HG03432 (cell line): ENCODE data around the gene MROH9.

ENCODE experiments used
- ATAC-seq: cut with Tn5 transposase; IDR thresholded peaks from one replicate; pipeline ENCODE4 v1.9.1; 2021; ENCODE audit warnings: mild to moderate bottlenecking, moderate library complexity; ENCODE audit not compliant: unreplicated experiment

Gene MROH9

DNA sequence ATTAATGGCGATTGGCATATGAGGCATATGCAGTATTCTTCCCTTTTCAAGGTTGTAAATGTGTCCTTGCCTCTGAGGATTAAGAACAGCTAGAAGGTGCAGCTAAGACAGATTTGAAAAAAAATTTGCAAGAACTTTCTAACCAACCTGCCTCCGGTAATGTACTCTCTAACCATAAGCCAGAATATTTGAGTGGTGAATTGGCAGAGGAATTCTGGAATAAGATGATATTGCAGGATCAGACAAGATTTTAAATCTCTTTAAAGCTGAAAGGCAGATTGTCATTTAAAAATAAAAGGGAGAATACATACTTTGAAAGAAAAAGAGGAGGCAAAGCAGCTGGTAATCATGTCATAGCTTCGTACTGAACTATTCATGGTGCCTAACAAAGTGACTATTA, 29.2 kb downstream of the MROH9 start:
- ATAC-seq = no peak

DNA sequence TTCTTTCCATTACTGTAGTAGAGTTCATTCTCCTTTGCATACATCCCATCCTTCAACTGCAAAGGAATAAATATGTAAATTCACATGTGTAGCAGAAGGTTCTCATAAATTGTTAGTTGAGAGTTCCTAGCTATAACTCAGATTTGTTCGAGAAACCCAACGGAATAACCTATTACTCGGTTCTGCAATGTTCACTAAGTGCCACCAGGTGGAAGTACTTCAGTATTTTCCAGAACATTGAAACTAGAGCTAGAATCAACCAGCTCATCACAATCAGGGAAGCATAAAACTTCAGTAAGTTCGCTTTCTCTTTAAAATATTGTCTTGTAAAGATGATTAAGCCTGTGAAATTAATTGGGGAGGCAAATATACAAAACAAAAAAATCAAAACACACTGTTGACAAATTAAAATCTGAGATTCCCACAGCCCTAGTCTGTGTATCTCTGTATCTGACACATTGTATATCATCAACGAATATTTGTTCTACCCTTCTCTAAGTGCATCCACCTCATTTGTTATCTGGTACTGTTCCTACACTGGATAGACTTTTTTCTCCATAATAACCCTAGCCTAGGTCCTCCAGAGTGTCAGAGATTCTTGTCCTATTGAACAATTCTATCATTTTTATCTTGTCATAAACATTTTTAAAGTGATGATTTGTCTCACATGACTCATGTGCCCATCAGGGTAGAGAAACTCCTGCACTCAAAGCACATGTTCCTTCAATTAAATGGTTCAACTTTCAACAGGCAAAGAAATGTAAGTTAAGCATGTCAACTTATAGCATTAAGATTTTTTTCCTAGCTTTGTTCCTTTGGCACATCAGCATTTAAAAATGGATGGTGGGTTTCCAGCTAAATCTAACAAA, 31.9 kb downstream of the MROH9 start:
- peak; percentile 87 for ATAC-seq

DNA sequence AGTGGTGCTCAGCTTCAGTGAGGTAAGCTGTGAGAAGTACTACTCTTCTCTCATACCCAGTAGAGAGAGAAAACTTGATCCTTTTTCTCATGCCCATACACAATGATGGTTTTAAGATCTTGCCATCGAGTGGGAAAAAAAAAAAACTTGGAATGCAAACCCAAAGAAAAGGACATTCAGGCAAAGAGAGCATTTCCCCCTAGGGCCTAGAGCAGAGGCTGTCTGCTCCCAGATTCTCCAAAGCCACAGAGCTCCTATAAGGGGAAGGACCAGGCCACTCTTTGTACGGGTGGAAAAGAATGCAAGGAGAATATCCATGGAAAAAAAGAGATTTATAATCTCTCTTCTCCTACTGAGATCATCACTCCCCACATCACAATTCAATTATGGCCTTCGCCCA, 34.9 kb downstream of the MROH9 start:
- no peak for ATAC-seq

DNA sequence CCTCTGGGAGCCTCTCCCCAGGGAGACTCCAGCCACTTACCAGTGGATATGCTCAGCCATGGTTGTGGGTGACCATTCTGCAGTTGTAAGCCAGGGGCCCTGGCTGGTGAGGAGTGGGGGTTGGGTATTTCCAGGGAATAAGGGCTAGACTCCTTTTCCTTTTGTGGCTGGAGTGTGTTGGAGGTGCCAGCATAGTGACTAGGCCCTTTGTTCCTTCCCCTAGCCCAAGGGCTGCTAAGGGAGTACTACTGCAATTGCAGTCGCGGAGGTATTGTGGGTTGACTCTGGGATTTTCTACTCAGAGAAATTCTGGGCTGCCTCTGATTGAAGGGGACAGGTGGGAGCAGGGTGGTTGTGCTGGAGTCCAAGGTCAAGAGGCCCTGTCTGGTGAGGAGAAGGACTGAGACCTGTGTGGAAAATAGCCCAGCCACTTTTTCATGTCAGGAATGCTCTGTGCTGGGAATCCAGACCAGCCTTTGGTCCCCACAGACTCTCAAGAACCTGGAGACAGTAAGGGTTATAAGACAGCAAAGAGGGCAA, 43.1 kb downstream of the MROH9 start:
- no peak for ATAC-seq

DNA sequence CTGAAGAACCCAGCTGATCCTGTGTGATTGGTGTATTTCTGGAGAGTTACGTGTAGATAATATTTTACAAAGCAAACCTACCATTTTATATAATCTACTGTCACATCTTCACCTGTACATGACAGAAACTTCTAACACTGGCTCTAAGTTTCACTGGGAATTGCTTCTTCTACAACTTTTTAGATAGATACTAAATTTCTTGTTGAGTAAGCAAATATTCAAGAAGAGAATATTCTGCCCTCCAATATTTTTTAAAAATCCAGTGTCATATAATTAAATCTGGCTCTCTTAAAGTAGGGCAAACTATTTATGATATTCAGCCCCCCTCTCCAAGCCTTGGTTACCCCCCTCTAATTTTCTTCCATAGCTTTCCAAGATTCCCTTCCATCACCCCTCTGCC, 50.1 kb downstream of the MROH9 start:
- ATAC-seq = no peak

- no peak for ATAC-seq
Observed at GRCh38 chr1:170986901-170987300, 51.6 kb downstream of the MROH9 start.

DNA sequence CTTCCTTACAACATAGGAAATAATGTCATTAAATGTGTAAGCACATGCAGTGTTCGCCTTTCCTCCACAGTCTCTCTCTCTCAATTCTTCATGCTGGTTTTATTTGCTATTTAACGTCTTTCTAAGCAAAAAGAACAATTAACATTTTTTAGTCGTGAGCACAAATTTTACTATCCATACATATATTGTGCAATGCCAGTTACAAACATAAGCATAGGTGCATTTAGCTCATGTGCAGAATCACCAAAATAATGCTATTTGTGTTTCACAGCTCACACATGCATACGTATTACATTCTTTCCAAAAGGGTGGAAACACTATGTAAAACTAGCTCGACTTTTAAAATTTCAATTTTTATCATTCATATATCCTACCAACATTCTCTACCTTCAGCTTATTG, 52.1 kb downstream of the MROH9 start:
- ATAC-seq = no peak

DNA sequence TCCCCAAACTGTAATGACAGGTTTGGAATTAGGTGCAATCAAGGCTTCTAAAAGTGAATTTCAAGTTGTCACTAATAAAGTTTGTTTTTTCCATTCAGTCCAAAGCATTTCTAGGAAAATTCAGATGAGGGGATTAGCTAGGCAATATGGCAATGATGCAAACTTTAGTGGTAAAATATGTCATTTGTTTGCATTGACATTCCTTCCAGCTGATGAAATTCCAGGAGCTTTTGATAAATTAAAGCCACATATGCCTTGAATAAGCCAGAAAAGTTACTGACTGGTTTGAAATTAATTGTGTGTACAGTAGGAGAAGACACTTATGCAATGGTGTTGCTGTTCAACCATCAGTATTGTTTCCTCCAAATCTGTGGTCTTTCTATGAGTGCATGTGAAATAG, 57.8 kb downstream of the MROH9 start:
- ATAC-seq = no peak

DNA sequence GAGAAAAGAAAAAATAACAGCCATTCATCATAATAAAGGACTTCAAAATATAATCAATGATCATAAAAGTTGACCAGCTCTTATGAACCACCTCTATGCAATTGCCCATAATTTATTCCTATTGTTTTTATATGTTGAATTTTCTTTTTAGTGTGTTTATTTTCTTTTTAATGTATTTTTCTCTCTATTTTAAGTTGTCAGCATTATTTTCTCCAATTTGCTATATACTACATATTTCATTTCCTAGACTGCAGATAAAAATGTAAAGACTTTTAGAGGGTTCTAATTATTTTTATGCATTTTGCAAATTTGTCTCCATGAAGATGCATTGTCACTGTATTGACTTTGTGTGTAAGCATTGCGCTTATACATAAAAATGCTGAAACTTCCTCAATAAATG, 58.4 kb downstream of the MROH9 start:
- no peak for ATAC-seq

DNA sequence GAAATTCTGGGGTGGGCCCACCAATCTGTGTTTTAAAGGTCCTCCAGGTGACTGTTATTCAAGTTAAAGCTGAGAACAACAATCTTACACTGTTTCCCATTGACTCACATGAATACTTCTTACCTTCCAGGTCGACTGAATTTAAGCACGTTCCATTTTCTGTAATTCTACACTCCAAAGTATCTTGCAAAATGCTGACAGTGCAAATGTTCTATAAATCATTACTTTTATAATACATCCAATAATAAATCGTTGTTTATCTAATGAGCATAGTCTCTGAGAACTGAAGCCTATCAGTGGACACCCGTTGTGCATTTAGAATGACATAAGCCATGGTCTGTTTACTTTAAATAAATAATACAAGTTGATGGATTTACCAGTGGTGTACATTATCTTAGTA, 79.5 kb downstream of the MROH9 start:
- ATAC-seq = no peak

GRCh38 chr1:171017426-171017825, 82.1 kb downstream of the MROH9 start:
- no peak for ATAC-seq

- no peak for ATAC-seq
Observed at GRCh38 chr1:171019971-171020370, 84.6 kb downstream of the MROH9 start.

GRCh38 chr1:171032822-171033702, 97.7 kb downstream of the MROH9 start:
- ATAC-seq = no peak

- ATAC-seq = no peak
Observed at GRCh38 chr1:171037626-171038025, 102.3 kb downstream of the MROH9 start.

DNA sequence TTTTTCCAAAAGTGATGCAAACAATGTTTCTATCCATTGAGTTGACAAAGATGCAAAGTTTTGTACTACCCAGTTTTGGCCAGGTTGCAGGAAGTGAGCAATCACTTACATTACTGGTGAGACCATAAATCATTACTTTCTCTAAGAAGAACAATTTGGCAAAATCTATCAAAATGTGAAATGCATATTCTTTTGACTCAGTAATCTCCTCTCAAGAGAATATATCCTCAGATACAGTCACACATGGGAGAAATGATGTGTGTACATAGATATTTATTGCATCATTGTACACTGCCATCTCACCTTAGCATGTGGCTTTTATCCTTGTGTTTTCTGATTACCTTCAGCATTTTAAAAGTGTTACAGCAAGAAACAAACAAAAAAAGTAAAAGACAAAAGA, 103.0 kb downstream of the MROH9 start:
- ATAC-seq = no peak

GRCh38 chr1:171048014-171048413, 112.7 kb downstream of the MROH9 start:
- ATAC-seq = no peak

DNA sequence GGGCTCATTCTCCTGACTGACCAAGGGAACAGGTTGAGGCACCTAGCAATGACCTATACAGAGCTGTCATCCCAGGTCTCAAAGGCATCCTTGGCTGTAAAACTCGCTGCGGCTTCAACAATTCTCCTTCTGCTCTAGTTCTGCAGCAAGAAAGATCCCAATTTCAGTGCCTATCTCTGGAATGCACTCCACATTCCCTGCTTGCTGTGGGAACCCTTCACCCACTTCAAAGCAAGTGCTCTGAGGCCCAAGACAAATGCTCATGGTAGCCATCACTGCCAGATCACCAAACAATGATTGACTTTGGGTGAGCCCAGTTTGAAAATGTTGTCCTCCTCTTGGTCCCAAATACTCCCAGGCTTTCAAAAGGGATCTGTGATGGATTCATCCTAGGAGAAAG, 117.6 kb downstream of the MROH9 start:
- no peak for ATAC-seq

- no peak for ATAC-seq
Observed at GRCh38 chr1:171055966-171056643, 120.8 kb downstream of the MROH9 start.

GRCh38 chr1:171061425-171062143, 126.2 kb downstream of the MROH9 start:
- ATAC-seq = no peak

- ATAC-seq = no peak
Observed at GRCh38 chr1:171062902-171063301, 127.6 kb downstream of the MROH9 start.

DNA sequence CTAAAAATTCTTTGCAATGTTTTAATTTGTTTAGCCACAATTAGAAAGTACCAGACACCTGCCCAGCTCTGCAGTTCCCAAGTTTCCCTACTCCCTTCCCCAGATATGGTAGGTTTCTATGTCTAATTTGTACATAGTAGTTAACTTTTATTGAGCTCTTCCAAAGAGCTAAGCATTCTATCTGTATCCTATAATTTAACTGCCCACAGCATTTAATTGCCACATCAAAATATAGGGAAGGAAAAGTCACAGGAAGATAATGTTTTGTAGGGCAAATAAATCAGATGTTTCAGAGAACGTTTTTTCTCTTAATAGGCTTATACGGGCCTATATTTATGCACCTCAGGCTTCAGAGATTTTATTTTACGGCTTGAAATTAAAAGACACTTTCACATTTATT, 139.7 kb downstream of the MROH9 start:
- no peak for ATAC-seq
